ENCODE results near the gene PPP2R2D. TPM values are rescaled to one million over a fixed set of nuclear protein-coding genes. Genes with fewer than 3 reads are reported as not detected.

The PPP2R2D gene
- 39.6 TPM for total RNA-seq

- DNase-seq, result peak; percentile 98
Observed at GRCh38 chr10:131900350-131901152, at the start of gene PPP2R2D. PPP2R2D (plus strand) TSS chr10:131901008; CDS start chr10:131901149, 141 bp downstream.

- DNase-seq, result no peak
Observed at GRCh38 chr10:131851346-131851745, 49.5 kb upstream of the PPP2R2D start.

- DNase-seq, result no peak
Observed at GRCh38 chr10:131852176-131852822, 48.5 kb upstream of the PPP2R2D start.

- no peak for DNase-seq
Observed at GRCh38 chr10:131852823-131853609, 47.8 kb upstream of the PPP2R2D start.

- no peak for DNase-seq
Observed at GRCh38 chr10:131853610-131853964, 47.2 kb upstream of the PPP2R2D start.

GRCh38 chr10:131854579-131855335, 46.1 kb upstream of the PPP2R2D start:
- DNase-seq, result no peak

GRCh38 chr10:131855461-131856401, 45.1 kb upstream of the PPP2R2D start:
- DNase-seq, result no peak

- DNase-seq, result no peak
Observed at GRCh38 chr10:131856441-131857094, 44.2 kb upstream of the PPP2R2D start.

GRCh38 chr10:131857156-131858117, 43.4 kb upstream of the PPP2R2D start:
- DNase-seq, result no peak

- no peak for DNase-seq
Observed at GRCh38 chr10:131858118-131858515, 42.7 kb upstream of the PPP2R2D start.

GRCh38 chr10:131858583-131859340, 42.0 kb upstream of the PPP2R2D start:
- no peak for DNase-seq

- DNase-seq, result no peak
Observed at GRCh38 chr10:131859341-131860020, 41.3 kb upstream of the PPP2R2D start.

GRCh38 chr10:131860311-131860710, 40.5 kb upstream of the PPP2R2D start:
- DNase-seq, result no peak

GRCh38 chr10:131860806-131861440, 39.9 kb upstream of the PPP2R2D start:
- DNase-seq, result no peak

GRCh38 chr10:131862548-131862947, 38.3 kb upstream of the PPP2R2D start:
- no peak for DNase-seq

- DNase-seq, result no peak
Observed at GRCh38 chr10:131865223-131865917, 35.4 kb upstream of the PPP2R2D start.

GRCh38 chr10:131866673-131867072, 34.1 kb upstream of the PPP2R2D start:
- DNase-seq, result no peak

Measured in tongue (tissue), 2 donors.